Chondrocyte (in vitro differentiated cells): ENCODE results near the gene ELOVL5. TPM values are rescaled to one million over a fixed set of nuclear protein-coding genes. Genes with fewer than 3 reads are reported as not detected.

Experiments
- DNase-seq: peaks from one replicate; pipeline ENCODE4 v3.0.0; 2021; ENCODE audit warnings: mixed read lengths, low spot score
- H3K27ac Mint-ChIP-seq: one replicate; pipeline ENCODE4 v1.8.0; 2021; ENCODE audit warnings: mild to moderate bottlenecking, moderate library complexity, mixed read lengths; ENCODE audit not compliant: unreplicated experiment
- H3K27me3 Mint-ChIP-seq: 2 replicates; pipeline ENCODE4 v1.8.0; 2021; ENCODE audit warnings: low read depth, mixed read lengths
- H3K36me3 Mint-ChIP-seq: 2 replicates; pipeline ENCODE4 v1.8.0; 2021; ENCODE audit warnings: low read depth, mixed read lengths
- H3K4me1 Mint-ChIP-seq: 2 replicates; pipeline ENCODE4 v1.8.0; 2021; ENCODE audit warnings: low read depth, mild to moderate bottlenecking, mixed read lengths
- H3K4me3 Mint-ChIP-seq: one replicate; pipeline ENCODE4 v1.8.0; 2021; ENCODE audit warnings: mild to moderate bottlenecking, moderate library complexity, mixed read lengths; ENCODE audit not compliant: unreplicated experiment
- H3K9me3 Mint-ChIP-seq: 2 replicates; pipeline ENCODE4 v1.8.0; 2021; ENCODE audit warnings: low read depth, mixed read lengths
- CTCF ChIP-seq: fragments of 200-600 bp; sonication (generic); IDR thresholded peaks from 2 replicates; pipeline ENCODE4 v1.5.0; 2021; ENCODE audit warnings: antibody characterized with exemption, mild to moderate bottlenecking, moderate library complexity
- total RNA-seq: library from RNA; stranded (reverse); gene quantifications from 3 replicates; pipeline ENCODE4 v1.2.1, GENCODE V29; 2021

ELOVL5 gene
- total RNA-seq, 1 donor from 2014 or later = 102 TPM

- no peaks in the 10 kb centered on the region for H3K9me3 Mint-ChIP-seq
- no peak overlapping the region for H3K4me3 Mint-ChIP-seq
- no peaks in the 10 kb centered on the region for H3K27me3 Mint-ChIP-seq
- peak overlapping the region; percentile 52 for H3K27ac Mint-ChIP-seq
- H3K36me3 Mint-ChIP-seq = peaks cover 2% of the 10 kb centered on the region
- H3K4me1 Mint-ChIP-seq = peaks cover 54% of the 10 kb centered on the region
- TF ChIP-seq CTCF = no peak
- DNase-seq = no peak
Observed at GRCh38 chr6:53284901-53285300, 63.8 kb downstream of the ELOVL5 start.

DNA sequence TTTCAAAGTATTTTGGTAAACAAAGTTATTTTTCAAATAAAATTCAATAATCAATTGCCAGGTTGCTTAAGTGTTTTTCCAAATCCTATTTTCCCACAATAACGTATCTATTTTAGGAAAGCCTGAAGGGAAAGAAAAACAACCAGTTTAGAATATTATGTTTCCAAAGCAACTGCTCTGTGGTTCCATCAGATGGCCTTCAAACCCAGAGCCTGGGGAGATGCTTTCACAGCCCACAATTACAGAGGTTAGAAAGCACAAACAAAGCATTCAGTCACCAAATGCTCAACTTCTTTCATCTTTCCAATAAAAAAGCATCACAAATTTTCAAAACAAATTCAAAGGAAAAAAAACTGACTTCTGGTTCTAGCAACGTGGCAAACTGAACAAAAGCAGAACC is 66.0 kb downstream of the ELOVL5 start:
- peaks cover 49% of the 10 kb centered on the region for H3K4me1 Mint-ChIP-seq
- no peak for DNase-seq
- peaks cover 7% of the 10 kb centered on the region for H3K36me3 Mint-ChIP-seq
- TF ChIP-seq CTCF = peak; percentile 23
- no peaks in the 10 kb centered on the region for H3K9me3 Mint-ChIP-seq
- peak overlapping the region; percentile 93 for H3K27ac Mint-ChIP-seq
- H3K27me3 Mint-ChIP-seq = no peaks in the 10 kb centered on the region
- no peak overlapping the region for H3K4me3 Mint-ChIP-seq

GRCh38 chr6:53282234-53282633 is 66.5 kb downstream of the ELOVL5 start:
- DNase-seq = no peak
- TF ChIP-seq CTCF = no peak
- Mint-ChIP-seq H3K4me3 (peak overlapping the region; percentile 3), H3K4me1 (peaks cover 44% of the 10 kb centered on the region), H3K27ac (peak overlapping the region; percentile 93), H3K9me3 (no peaks in the 10 kb centered on the region), H3K36me3 (peaks cover 7% of the 10 kb centered on the region), H3K27me3 (no peaks in the 10 kb centered on the region)

DNA sequence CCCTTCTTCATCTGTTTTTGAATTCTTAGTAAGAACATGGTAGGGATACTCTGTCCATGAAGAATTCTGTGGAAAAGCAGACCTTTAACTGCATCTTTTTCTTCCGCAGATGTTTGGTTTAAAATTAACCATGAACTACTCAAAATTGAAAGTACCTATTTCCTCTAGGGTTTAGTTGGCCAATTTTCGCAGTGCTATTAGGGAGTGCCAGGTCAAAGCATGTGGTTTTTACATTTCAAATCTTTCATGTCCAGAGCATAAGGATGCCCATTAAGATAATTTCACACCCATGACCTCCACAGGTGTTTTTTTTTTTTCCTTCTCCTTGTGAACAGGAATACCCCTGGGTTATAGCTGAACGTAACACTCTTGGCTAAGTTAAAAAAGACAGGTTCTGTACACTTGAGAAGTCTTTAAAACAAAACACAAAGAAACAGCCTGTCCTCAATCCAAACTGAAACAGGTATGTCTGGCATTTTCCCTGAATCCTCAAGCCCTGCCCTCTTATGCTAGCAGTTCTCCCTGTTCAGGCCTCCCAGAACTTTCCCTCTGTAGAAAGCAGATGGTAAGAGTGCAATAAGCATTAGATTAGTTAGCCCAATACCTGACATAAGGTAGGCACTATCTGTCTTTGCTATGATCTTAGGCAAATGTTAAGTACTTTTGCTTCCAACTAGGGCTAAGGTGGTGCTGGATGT is 67.1 kb downstream of the ELOVL5 start:
- Mint-ChIP-seq H3K9me3 (no peaks in the 10 kb centered on the region), H3K27me3 (no peaks in the 10 kb centered on the region), H3K27ac (peak overlapping the region; percentile 93), H3K4me3 (peak overlapping the region; percentile 3), H3K4me1 (peaks cover 42% of the 10 kb centered on the region), H3K36me3 (peaks cover 7% of the 10 kb centered on the region)
- TF ChIP-seq CTCF = no peak
- DNase-seq = no peak

DNA sequence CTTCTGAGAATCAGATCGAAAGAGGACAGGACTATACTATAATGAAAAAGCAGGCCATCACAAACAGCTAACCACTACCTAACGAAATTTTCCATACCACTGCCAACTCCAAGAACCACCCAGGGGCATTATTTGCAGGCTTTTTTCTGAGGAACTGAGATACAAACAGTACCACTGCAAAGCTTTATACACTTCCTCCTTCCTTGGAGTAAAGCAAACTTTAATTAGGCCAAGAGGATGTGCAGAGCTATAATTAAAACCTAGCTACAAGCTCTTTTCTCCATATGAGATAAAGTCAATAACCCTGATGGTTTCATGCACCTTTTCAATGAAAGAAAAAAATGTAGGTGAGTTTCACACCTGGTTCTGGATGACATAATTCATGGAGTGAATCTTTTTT is 68.5 kb downstream of the ELOVL5 start:
- H3K4me1 Mint-ChIP-seq = peaks cover 46% of the 10 kb centered on the region
- DNase-seq = no peak
- H3K27ac Mint-ChIP-seq = no peak overlapping the region
- no peaks in the 10 kb centered on the region for H3K9me3 Mint-ChIP-seq
- peaks cover 10% of the 10 kb centered on the region for H3K36me3 Mint-ChIP-seq
- H3K27me3 Mint-ChIP-seq = no peaks in the 10 kb centered on the region
- H3K4me3 Mint-ChIP-seq = no peak overlapping the region
- no peak for TF ChIP-seq CTCF
